KMS-11 (cell line): ENCODE results near the gene TMEM17.

ENCODE experiments used
- H2AFZ ChIP-seq: fragments of 200-600 bp; sonication (generic); 2 replicates; pipeline ENCODE4 v1.6.1; 2016; ENCODE audit warnings: antibody characterized with exemption, mixed run types, low read depth
- H3K27ac ChIP-seq: fragments of 200-600 bp; sonication (generic); 2 replicates; pipeline ENCODE4 v1.6.1; 2016; ENCODE audit warnings: mild to moderate bottlenecking, mixed run types
- H3K27me3 ChIP-seq: fragments of 200-600 bp; sonication (generic); 2 replicates; pipeline ENCODE4 v1.6.1; 2017; ENCODE audit warnings: mild to moderate bottlenecking, low read depth, mixed run types, moderate library complexity; ENCODE audit not compliant: insufficient read depth
- H3K36me3 ChIP-seq: fragments of 200-600 bp; sonication (generic); 2 replicates; pipeline ENCODE4 v1.6.1; 2017; ENCODE audit warnings: mild to moderate bottlenecking, mixed run types; ENCODE audit not compliant: insufficient read depth
- H3K4me1 ChIP-seq: fragments of 200-600 bp; sonication (generic); 2 replicates; pipeline ENCODE4 v1.6.1; 2016; ENCODE audit warnings: mild to moderate bottlenecking, low read depth, mixed run types; ENCODE audit not compliant: poor library complexity, severe bottlenecking
- H3K4me2 ChIP-seq: fragments of 200-600 bp; sonication (generic); 2 replicates; pipeline ENCODE4 v1.7.0; 2016; ENCODE audit warnings: mild to moderate bottlenecking, mixed run types
- H3K4me3 ChIP-seq: fragments of 200-600 bp; sonication (generic); IDR thresholded peaks from 2 replicates; pipeline ENCODE4 v1.6.1; 2017; ENCODE audit warnings: low read depth, low read length, mixed read lengths; ENCODE audit not compliant: insufficient read depth
- H3K79me2 ChIP-seq: fragments of 200-600 bp; sonication (generic); 2 replicates; pipeline ENCODE4 v1.6.1; 2016; ENCODE audit warnings: low read depth, mixed run types; ENCODE audit not compliant: insufficient read depth
- H3K9ac ChIP-seq: fragments of 200-600 bp; sonication (generic); 2 replicates; pipeline ENCODE4 v1.6.1; 2016; ENCODE audit warnings: mild to moderate bottlenecking, mixed run types
- H4K20me1 ChIP-seq: fragments of 200-600 bp; sonication (generic); 2 replicates; pipeline ENCODE4 v1.6.1; 2016; ENCODE audit warnings: mild to moderate bottlenecking, mixed run types; ENCODE audit not compliant: insufficient read depth
- CTCF ChIP-seq: fragments of 200-600 bp; sonication (generic); conservative IDR thresholded peaks from 2 replicates; pipeline ENCODE4 v1.6.1; 2017; ENCODE audit warnings: low read depth, mild to moderate bottlenecking, antibody characterized with exemption, low read length, moderate library complexity, mixed read lengths

The TMEM17 gene

GRCh38 chr2:62473246-62473827 lies 32.7 kb downstream of the TMEM17 start:
- H3K27me3 ChIP-seq, result no peaks in the 10 kb centered on the region
- TF ChIP-seq CTCF, result no peak
- H4K20me1 ChIP-seq, result no peaks in the 10 kb centered on the region
- no peak overlapping the region for H3K27ac ChIP-seq
- peaks cover 6% of the 10 kb centered on the region for H3K4me1 ChIP-seq
- H3K4me2 ChIP-seq, result no peak overlapping the region
- no peak overlapping the region for H3K4me3 ChIP-seq
- no peak overlapping the region for H3K9ac ChIP-seq
- H3K36me3 ChIP-seq, result no peaks in the 10 kb centered on the region
- H3K79me2 ChIP-seq, result no peaks in the 10 kb centered on the region
- H2AFZ ChIP-seq, result no peak overlapping the region

DNA sequence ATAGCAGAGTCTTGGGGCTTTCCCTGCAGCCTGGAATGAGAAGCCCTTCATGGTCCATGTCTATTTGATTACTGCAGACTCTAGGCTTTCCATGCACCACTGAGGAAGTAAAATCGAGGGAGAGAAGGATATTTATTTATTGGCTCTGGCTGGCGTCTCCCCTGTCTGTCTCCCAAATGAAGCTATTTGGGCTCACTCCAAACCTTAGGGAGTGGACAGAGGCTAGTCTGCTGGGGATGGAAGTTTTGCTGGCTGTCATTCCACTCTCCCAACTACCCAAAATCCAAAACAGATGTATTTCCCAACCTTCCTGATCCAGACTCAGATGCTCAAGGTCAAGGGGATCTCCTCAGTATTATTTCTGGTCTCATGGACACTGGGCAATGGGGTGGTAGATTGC lies 33.7 kb downstream of the TMEM17 start:
- H3K4me2 ChIP-seq, result no peak overlapping the region
- no peaks in the 10 kb centered on the region for H3K27me3 ChIP-seq
- H3K9ac ChIP-seq, result no peak overlapping the region
- no peak overlapping the region for H3K27ac ChIP-seq
- TF ChIP-seq CTCF, result no peak
- no peak overlapping the region for H3K4me3 ChIP-seq
- H3K36me3 ChIP-seq, result no peaks in the 10 kb centered on the region
- H3K79me2 ChIP-seq, result no peaks in the 10 kb centered on the region
- no peak overlapping the region for H2AFZ ChIP-seq
- H3K4me1 ChIP-seq, result peaks cover 16% of the 10 kb centered on the region
- no peaks in the 10 kb centered on the region for H4K20me1 ChIP-seq

DNA sequence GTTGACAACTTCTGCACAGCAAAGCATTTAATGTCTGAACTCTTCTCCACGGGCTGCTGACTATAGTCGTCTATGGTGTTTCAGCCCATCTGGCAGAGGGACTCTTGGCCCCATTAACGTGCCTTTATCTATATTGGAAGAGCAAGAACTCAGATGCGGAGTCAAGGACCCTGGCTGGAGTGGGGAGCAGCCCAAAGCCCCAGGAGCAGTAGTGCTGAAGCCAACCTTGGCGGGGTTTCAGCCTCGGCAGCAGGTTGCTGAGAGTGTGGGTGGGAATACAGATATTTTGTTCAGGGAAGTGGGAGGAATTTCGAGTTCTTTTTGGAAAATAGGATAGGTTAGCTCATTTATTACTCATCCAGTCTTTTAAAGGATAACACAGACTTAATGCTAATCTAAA lies 34.2 kb downstream of the TMEM17 start:
- Histone ChIP-seq H3K4me1 (peaks cover 21% of the 10 kb centered on the region), H3K27ac (no peak overlapping the region), H4K20me1 (no peaks in the 10 kb centered on the region), H3K36me3 (no peaks in the 10 kb centered on the region), H2AFZ (no peak overlapping the region), H3K4me3 (no peak overlapping the region), H3K9ac (no peak overlapping the region), H3K79me2 (no peaks in the 10 kb centered on the region), H3K4me2 (no peak overlapping the region), H3K27me3 (no peaks in the 10 kb centered on the region)
- no peak for TF ChIP-seq CTCF

DNA sequence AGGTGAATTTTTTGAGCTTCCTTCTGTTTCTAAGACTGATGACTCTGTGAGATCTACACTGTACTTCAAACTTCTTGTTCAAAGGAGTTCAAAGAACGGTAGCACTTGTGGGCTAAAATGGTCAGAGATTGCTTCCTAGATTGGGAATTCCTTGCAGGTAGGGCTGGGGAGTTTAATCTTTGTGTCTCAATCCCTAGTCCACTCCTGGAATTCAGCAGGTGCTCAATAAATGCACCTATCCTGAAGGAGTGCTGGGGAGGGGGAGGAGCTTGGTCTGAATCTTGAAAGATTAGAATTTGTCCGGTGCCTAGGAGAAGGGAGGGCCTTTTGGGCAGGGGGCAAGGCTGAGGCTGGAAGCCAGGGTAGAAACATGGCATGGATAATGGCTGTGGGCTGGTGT lies 34.6 kb downstream of the TMEM17 start:
- Histone ChIP-seq H3K79me2 (no peaks in the 10 kb centered on the region), H3K27me3 (no peaks in the 10 kb centered on the region), H3K27ac (no peak overlapping the region), H3K9ac (no peak overlapping the region), H4K20me1 (no peaks in the 10 kb centered on the region), H3K4me3 (no peak overlapping the region), H3K4me1 (peaks cover 22% of the 10 kb centered on the region), H3K36me3 (no peaks in the 10 kb centered on the region), H2AFZ (no peak overlapping the region), H3K4me2 (no peak overlapping the region)
- TF ChIP-seq CTCF, result no peak
